AG08395 (cell line): ENCODE measurements around the gene ATP9A.
A peak's percentile ranks its signal among the peaks of the same experiment; 100 is the strongest.
"Not testable (repeated sequence)": the region's sequence is repeated elsewhere in the genome, so short reads cannot be mapped to it uniquely, and the experiment has no call there.

Experiments
- DNase-seq: peaks from one replicate; pipeline ENCODE4 v3.0.0; 2012; ENCODE audit warnings: mixed read lengths, low spot score

The ATP9A gene

GRCh38 chr20:51767867-51768758 lies at the start of gene ATP9A:
Gene ATP9A (minus strand): TSS chr20:51768390. CDS start chr20:51768369, 21 bp downstream.
- DNase-seq = peak; percentile 39

- DNase-seq = not testable (repeated sequence)
Measured at GRCh38 chr20:51816856-51817255, 48.7 kb upstream of the ATP9A start.

GRCh38 chr20:51815383-51816076 lies 47.3 kb upstream of the ATP9A start:
- no peak for DNase-seq

GRCh38 chr20:51812861-51813260 lies 44.7 kb upstream of the ATP9A start:
- DNase-seq = no peak

- DNase-seq = no peak
Measured at GRCh38 chr20:51811514-51812128, 43.4 kb upstream of the ATP9A start.

GRCh38 chr20:51811042-51811355 lies 42.8 kb upstream of the ATP9A start:
- no peak for DNase-seq

- no peak for DNase-seq
Measured at GRCh38 chr20:51810155-51811041, 42.2 kb upstream of the ATP9A start.

GRCh38 chr20:51807720-51808250 lies 39.6 kb upstream of the ATP9A start:
- no peak for DNase-seq

GRCh38 chr20:51804754-51805153 lies 36.6 kb upstream of the ATP9A start:
- DNase-seq = no peak

- no peak for DNase-seq
Measured at GRCh38 chr20:51803148-51803854, 35.1 kb upstream of the ATP9A start.

GRCh38 chr20:51802170-51802751 lies 34.1 kb upstream of the ATP9A start, which contains the start of gene SALL4:
Gene SALL4 (minus strand): TSS chr20:51802521. CDS start chr20:51802408, 113 bp downstream.
- DNase-seq = no peak

GRCh38 chr20:51801823-51802123 lies 33.6 kb upstream of the ATP9A start:
- no peak for DNase-seq

GRCh38 chr20:51801122-51801822 lies 33.1 kb upstream of the ATP9A start:
- peak; percentile 33 for DNase-seq

- DNase-seq = no peak
Measured at GRCh38 chr20:51800872-51801121, 32.6 kb upstream of the ATP9A start.

- DNase-seq = peak; percentile 64
Measured at GRCh38 chr20:51800060-51800871, 32.1 kb upstream of the ATP9A start.

- DNase-seq = no peak
Measured at GRCh38 chr20:51799401-51799860, 31.2 kb upstream of the ATP9A start.

GRCh38 chr20:51797357-51798025 lies 29.3 kb upstream of the ATP9A start:
- DNase-seq = no peak

- no peak for DNase-seq
Measured at GRCh38 chr20:51796340-51796739, 28.1 kb upstream of the ATP9A start.

- DNase-seq = no peak
Measured at GRCh38 chr20:51792960-51793359, 24.8 kb upstream of the ATP9A start.
